AG10803 (cell line): ENCODE results near the gene PLEKHA8.

Experiments used
- DNase-seq: peaks from one replicate; pipeline ENCODE4 v3.0.0; 2010; ENCODE audit warnings: low read depth
- H3K4me3 ChIP-seq: 2 replicates; pipeline ENCODE4 v1.5.1; 2011; ENCODE audit warnings: mild to moderate bottlenecking, low read length, control low read depth
- TF ChIP-seq, protein P1 (sequence below): conservative IDR thresholded peaks from 2 replicates; pipeline ENCODE4 v1.5.1; 2011; ENCODE audit warnings: mild to moderate bottlenecking, low read length, control low read depth, inconsistent platforms

Gene PLEKHA8

GRCh38 chr7:30003098-30003497 lies 25.1 kb upstream of the PLEKHA8 start:
- TF ChIP-seq, protein P1, sequence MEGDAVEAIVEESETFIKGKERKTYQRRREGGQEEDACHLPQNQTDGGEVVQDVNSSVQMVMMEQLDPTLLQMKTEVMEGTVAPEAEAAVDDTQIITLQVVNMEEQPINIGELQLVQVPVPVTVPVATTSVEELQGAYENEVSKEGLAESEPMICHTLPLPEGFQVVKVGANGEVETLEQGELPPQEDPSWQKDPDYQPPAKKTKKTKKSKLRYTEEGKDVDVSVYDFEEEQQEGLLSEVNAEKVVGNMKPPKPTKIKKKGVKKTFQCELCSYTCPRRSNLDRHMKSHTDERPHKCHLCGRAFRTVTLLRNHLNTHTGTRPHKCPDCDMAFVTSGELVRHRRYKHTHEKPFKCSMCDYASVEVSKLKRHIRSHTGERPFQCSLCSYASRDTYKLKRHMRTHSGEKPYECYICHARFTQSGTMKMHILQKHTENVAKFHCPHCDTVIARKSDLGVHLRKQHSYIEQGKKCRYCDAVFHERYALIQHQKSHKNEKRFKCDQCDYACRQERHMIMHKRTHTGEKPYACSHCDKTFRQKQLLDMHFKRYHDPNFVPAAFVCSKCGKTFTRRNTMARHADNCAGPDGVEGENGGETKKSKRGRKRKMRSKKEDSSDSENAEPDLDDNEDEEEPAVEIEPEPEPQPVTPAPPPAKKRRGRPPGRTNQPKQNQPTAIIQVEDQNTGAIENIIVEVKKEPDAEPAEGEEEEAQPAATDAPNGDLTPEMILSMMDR = no peak
- DNase-seq = no peak
- H3K4me3 ChIP-seq = no peak overlapping the region

GRCh38 chr7:30005464-30005863 lies 22.7 kb upstream of the PLEKHA8 start:
- TF ChIP-seq, protein P1 = no peak
- no peak overlapping the region for H3K4me3 ChIP-seq
- DNase-seq = no peak

GRCh38 chr7:30010021-30010420 lies 18.2 kb upstream of the PLEKHA8 start:
- DNase-seq = no peak
- H3K4me3 ChIP-seq = no peak overlapping the region
- TF ChIP-seq, protein P1 = no peak

GRCh38 chr7:30012757-30013156 lies 15.5 kb upstream of the PLEKHA8 start:
- TF ChIP-seq, protein P1 = no peak
- no peak overlapping the region for H3K4me3 ChIP-seq
- DNase-seq = no peak

- H3K4me3 ChIP-seq = no peak overlapping the region
- DNase-seq = no peak
- TF ChIP-seq, protein P1 = no peak
Measured at GRCh38 chr7:30018451-30018850, 9.8 kb upstream of the PLEKHA8 start.

DNA sequence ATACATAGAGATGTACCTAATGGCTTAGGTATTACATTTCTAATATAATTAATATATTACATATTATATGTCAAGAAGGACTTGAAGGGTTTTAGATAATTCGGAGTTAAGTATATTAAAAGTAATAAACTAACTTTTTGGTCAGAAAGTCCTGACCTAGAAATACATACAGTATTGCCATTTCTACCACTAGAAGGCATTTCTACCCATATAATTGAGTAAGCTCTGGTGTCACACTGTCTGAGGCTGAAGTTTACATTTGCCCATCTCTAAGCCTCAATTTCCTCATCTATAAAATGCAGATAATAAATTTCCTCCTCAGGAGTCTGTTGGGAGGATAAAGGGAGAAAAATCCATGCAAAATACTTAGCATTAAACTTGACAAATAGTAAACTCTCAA lies 8.8 kb upstream of the PLEKHA8 start:
- TF ChIP-seq, protein P1 = peak; percentile 38; the same call in 1 of the 2 replicates
- no peak overlapping the region for H3K4me3 ChIP-seq
- DNase-seq = no peak

DNA sequence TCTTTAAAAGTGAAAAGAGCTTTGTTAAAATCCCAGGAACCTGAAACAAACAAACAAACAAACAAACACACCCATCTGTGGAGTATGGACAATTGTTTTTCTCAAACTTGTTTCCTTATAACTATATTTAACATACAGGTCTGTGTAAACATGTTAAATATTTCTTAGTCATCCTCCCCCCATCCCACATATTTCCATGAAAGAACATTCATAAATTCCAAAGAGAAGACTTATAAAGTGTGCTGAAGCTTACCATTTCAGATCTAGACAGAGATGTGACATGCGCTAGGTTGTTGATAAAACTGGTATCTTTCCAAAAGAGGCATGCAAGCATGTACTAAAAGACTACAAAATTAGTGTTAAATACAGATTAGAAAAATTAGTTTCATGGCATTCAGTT lies 8.3 kb upstream of the PLEKHA8 start:
- TF ChIP-seq, protein P1 = no peak
- H3K4me3 ChIP-seq = no peak overlapping the region
- no peak for DNase-seq
